Ramos (cell line): ENCODE results near the gene LCORL.

ENCODE experiments used
- in situ Hi-C: fragments of 300-500 bp; cut with MboI; formaldehyde crosslinking; loops from one replicate; pipeline ENCODE4 v1.14.3; 2022; ENCODE audit warnings: low sequenced_read_pairs; ENCODE audit not compliant: unreplicated experiment

Gene LCORL

GRCh38 chr4:17797808-17798207, 223.7 kb downstream of the LCORL start:
- in situ Hi-C loops, result no loop called here

GRCh38 chr4:17794730-17795129, 226.8 kb downstream of the LCORL start:
- in situ Hi-C loops, result no loop called here
